ENCODE results near the gene CBFA2T3.

CBFA2T3 gene

DNA sequence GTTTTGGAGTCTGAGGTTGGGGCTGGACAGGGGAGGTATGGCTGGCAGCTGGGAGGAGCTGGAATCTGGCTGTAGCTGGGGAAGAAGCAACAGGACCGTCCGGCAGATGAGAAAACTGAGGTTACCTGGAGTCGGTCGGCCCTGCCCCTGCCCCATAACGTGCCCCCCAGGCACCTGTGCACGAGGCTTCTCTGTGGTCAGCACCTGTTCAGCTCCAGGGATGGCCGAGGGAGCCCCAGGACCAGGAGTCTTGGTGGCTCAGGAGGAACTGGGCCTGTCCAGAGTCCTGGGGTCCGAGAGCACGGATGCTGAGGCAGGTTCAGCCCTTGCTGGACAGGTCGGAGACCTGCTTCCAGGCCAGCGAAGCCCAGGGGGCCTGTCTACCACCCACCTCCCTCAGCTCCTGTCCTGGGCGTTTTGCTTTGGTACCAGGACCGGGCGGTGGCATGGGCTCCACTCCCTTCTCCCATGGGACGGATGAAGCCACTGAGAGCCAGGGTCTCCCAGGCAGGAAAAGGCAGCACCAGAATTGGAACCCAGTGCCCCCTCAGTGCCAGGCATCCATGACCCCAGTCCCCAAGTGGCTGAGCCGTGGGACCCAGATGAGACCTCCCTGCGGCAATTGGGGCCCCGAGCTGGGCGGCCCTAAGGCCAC, 17.1 kb upstream of the CBFA2T3 start:
- no peak for DNase-seq
- Mint-ChIP-seq H3K9me3 (peaks cover 7% of the 10 kb centered on the region), H3K4me1 (ENCODE audit: low read depth) (peaks cover 2% of the 10 kb centered on the region), H3K27ac (no peak overlapping the region), H3K27me3 (peaks cover 10% of the 10 kb centered on the region), H3K36me3 (ENCODE audit: low read depth) (no peaks in the 10 kb centered on the region), H3K4me3 (no peak overlapping the region)

DNA sequence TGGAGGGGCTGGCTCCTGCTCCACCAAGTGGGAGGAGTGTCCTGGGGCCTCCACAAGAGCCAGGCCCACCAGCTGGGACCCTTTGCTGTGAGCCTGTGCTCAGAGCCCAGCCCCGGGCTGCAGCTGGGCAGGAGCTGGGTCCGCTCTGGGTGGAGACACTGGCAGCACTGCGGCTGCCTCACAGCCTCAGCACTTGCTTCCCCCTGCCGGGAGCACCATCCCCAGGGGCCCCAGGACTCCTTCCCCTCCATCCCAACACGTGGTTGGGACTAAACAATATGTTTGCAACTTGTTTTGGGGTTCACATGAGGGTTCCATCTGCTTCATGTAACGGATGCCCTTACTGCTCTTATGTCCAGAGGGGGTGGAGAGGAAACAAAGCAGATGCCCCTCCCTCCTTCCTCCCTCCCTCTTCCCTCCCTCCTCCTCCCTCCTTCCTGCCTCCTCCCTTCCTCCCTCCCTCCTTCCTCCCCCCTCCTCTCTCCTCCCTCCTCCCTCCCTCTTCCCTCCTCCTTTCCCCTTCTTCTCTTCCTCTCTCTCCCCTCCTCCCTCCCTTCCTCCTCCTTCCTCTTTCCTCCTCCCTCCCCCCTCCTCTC, 16.3 kb upstream of the CBFA2T3 start:
- H3K4me3 Mint-ChIP-seq, result no peak overlapping the region
- peaks cover 7% of the 10 kb centered on the region for H3K9me3 Mint-ChIP-seq
- peaks cover 10% of the 10 kb centered on the region for H3K27me3 Mint-ChIP-seq
- H3K36me3 Mint-ChIP-seq (ENCODE audit: low read depth), result no peaks in the 10 kb centered on the region
- DNase-seq, result no peak
- no peak overlapping the region for H3K27ac Mint-ChIP-seq
- H3K4me1 Mint-ChIP-seq (ENCODE audit: low read depth), result no peaks in the 10 kb centered on the region

DNA sequence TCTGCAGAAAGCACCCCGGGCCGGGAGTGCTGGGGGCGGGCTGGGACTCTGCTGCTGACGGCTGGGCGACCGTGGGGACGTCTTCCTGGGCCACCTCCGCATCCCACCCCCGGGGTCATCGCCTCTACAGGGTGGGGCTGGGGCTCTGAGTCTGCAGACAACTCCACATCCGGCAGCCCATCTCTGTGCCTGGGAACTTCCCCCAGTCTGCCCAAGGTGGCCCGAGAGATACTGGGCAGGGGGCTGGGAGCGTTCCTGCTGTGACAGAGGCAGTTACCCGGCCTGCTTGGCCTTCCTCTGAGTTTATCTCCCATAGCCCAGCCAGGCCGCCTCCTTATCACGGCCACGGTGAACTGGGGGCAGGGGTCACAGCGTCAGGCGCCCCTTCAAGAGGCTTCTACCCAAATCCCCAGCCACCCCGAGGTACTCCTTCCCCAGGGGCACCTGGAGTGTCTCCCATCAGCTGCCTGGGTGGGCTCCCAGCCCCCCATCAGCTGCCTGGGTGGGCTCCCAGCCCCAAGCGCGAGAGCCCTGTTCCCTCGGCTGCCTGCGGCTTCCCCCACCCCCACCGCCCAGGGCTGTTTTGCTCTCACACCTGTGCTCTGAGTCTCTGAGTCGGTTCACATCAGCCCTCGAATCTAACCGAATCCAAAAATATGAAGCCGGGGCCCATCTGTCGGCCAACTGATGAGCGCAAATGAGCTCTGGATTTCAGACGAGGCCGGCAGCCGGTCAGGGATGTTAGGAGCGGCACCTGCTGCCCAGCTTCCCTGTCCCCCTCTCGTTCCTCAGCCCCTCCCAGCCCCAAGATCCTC, 15.6 kb upstream of the CBFA2T3 start:
- peaks cover 4% of the 10 kb centered on the region for H3K9me3 Mint-ChIP-seq
- peaks cover 10% of the 10 kb centered on the region for H3K27me3 Mint-ChIP-seq
- H3K27ac Mint-ChIP-seq, result no peak overlapping the region
- no peak for DNase-seq
- no peak overlapping the region for H3K4me3 Mint-ChIP-seq
- H3K36me3 Mint-ChIP-seq (ENCODE audit: low read depth), result no peaks in the 10 kb centered on the region
- no peaks in the 10 kb centered on the region for H3K4me1 Mint-ChIP-seq (ENCODE audit: low read depth)

DNA sequence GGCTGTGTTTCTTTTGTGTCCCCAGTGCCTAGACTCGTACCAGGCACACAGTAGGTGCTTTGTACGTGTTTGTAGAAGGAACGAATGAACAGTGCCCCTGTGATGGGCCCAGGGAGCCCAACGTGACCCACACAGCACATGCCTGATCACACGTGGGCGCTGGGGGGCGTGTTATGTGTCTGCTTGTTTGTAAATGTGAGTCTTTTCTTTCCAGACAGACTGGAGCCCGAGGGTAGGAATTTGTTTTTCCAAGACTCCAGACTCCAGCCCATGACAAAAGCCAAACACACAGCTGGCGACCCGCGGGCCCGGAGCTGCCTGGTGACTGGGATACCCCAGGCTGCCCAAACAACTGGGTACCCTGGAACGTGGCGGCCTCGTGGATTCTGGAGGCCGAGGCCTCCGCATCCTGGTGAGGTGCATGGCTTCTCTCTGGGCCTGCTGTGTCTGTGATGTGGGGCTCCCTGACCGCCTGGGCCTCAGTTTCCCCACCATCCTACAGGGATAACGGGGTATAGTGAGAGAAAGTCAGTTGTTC, 14.9 kb upstream of the CBFA2T3 start:
- no peaks in the 10 kb centered on the region for H3K9me3 Mint-ChIP-seq
- H3K4me3 Mint-ChIP-seq, result no peak overlapping the region
- H3K27me3 Mint-ChIP-seq, result peaks cover 13% of the 10 kb centered on the region
- no peak for DNase-seq
- H3K27ac Mint-ChIP-seq, result no peak overlapping the region
- no peaks in the 10 kb centered on the region for H3K36me3 Mint-ChIP-seq (ENCODE audit: low read depth)
- H3K4me1 Mint-ChIP-seq (ENCODE audit: low read depth), result no peaks in the 10 kb centered on the region

DNA sequence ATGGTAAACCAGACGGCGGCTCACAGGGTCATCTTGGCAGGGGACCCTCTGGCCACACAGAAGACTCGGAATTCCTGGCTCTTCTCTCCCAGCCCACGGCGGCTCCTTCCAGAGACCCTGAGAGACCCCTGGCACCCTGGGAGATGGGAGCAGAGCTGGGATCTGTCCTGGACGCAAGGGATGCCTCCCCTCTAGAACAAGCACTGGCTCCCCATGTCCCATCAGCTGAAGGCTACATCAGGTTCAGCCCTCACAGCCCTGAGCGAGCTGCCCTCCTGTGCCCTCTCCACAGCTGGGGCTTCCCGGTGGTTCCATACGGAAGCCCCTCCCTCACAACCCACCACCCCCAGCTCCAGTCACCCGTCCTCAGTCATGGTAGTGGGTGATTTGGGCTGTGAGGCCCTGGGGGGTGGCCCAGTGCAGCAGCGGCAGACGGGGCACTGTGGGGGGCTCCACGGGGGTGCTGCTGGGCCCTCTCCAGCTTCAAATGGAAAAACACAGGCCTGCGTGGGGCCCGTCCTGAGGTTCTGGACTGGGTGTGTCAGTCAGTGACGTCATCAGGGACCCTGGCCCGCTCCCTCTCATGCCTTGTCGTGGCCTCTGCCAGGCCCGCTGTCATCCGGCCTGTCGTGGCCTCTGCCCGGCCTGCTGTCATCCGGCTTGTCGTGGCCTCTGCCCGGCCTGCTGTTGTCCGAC, 13.0 kb upstream of the CBFA2T3 start:
- no peaks in the 10 kb centered on the region for H3K4me1 Mint-ChIP-seq (ENCODE audit: low read depth)
- no peak overlapping the region for H3K27ac Mint-ChIP-seq
- H3K36me3 Mint-ChIP-seq (ENCODE audit: low read depth), result no peaks in the 10 kb centered on the region
- DNase-seq, result no peak
- peaks cover 9% of the 10 kb centered on the region for H3K27me3 Mint-ChIP-seq
- H3K9me3 Mint-ChIP-seq, result no peaks in the 10 kb centered on the region
- H3K4me3 Mint-ChIP-seq, result no peak overlapping the region

DNA sequence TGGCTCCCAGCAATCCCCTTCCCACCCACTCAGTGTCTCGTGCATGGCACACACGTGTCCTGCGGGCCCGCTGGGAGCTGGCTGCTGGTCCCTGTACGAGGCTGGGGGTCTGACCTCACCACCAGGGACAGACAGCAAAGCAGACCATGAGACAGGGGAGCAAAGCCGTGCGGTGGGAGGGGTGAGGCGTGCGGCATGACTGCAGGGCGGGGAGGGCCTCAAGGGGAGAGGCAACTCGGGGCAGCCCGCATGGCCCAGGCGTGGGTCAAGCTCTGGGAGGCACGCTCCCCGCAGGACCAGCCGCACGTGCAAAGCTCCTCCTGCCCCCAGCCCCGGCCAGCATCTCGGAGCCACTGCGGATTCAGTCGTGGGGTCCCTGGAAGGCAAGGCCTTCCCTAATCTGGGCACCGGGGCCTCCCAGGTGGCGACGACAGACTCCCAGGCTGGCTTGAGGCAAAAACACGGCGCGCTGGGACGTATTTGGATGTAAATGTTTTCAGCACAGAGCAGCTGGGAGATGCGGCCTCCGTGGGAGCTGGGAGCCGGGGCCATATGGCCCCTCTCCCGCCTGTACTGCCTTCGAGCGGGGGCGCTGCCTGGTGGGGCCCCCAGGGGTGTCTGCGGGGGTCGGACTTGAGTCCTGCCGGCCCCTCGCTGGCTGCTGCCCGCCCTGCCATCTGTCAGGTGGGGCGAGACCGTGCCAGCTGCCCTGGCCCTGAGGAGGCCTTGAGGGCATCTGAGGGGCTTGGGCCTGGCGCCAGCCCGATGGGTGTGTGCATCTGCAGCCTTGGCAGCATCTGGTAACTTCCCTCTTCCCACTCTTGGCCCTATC, 12.2 kb upstream of the CBFA2T3 start:
- no peaks in the 10 kb centered on the region for H3K9me3 Mint-ChIP-seq
- no peak for DNase-seq
- H3K4me1 Mint-ChIP-seq (ENCODE audit: low read depth), result no peaks in the 10 kb centered on the region
- peaks cover 3% of the 10 kb centered on the region for H3K27me3 Mint-ChIP-seq
- H3K4me3 Mint-ChIP-seq, result no peak overlapping the region
- H3K36me3 Mint-ChIP-seq (ENCODE audit: low read depth), result no peaks in the 10 kb centered on the region
- H3K27ac Mint-ChIP-seq, result no peak overlapping the region

DNA sequence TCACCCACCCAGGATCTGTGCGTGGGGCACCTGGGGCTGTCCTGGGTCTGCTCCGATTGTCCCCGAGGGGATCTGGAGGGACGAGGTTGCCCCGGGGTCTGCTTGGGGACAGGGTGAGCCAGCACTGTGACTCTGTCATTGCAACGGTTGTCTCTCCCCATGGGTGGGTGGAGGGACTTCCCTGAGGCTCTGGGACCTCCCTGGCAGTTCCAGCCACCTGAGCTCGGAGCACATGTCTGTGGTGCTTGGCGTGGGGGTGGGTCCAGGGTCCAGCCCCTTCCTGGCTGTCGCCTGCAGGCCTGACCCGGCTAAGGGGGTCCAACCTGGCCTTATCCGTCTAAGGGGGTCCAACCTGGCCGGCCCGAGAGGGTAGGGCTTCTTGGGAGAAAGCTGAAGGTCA, 8.5 kb upstream of the CBFA2T3 start:
- H3K4me1 Mint-ChIP-seq (ENCODE audit: low read depth), result no peaks in the 10 kb centered on the region
- peaks cover 7% of the 10 kb centered on the region for H3K27me3 Mint-ChIP-seq
- no peak overlapping the region for H3K4me3 Mint-ChIP-seq
- no peak for DNase-seq
- no peaks in the 10 kb centered on the region for H3K9me3 Mint-ChIP-seq
- no peaks in the 10 kb centered on the region for H3K36me3 Mint-ChIP-seq (ENCODE audit: low read depth)
- no peak overlapping the region for H3K27ac Mint-ChIP-seq

DNA sequence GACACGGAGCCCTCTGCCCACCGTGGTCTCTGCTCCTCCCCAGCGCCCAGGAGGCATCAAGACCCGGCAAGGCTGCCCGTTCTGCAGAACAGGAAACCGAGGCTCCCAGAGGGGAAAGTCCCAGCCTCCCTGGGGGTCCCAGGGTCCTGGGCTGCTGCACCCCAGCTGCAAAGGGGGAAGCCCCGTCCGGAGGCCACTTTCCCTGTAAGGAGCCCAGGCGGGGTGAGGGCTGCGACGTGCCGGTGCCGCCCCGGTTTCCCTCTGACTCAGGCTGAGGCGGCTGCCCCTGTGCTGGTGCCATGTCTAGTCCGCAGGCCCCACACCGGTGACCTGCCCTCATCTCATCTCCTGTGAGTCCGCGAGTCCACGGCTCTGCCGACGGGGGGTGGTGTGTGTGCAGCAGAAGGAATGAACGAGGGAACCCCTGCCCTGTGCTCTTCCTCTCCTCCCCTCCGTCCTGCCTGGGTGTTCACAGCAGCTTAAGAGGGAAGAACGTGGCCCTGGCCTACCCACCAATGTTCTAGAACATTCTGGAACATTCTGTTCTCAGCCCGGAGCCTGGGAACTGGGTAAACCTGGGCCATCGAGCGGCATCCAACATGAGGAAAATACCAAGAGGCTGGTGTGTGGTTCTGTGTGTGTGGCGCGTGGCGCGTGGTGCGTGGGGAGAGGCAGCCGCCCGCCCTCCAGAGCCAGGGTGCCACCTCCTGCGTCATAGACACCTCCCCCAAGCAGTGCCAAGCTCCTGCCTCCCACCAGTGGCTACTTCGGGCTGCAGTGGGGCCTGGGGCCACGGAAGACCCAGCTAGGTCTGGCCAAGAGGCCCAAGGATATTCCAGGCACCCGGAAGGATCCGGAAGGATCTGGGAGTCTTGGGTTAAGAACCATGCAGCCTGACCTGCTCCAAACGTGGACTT, 7.0 kb upstream of the CBFA2T3 start:
- no peak overlapping the region for H3K27ac Mint-ChIP-seq

DNA sequence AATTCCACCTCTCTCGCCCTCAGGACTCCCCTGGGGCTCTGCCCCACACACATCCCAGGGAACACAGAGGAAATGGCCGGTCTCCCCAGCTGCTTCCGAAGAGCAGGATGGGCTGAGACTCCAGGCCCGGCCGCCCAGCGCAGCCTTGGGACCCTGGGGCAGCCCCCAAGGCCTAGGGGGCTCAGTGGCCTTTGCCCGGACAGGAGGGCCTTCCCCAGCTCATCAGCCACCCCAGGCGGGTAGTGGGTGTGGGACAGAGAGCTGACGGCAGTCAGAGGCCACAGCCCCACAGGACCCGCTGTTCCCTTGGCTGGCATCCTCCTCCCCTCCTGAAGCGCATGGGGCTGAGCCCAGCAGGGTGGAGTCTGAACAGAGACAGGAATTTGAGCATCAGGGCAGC, 6.2 kb upstream of the CBFA2T3 start:
- Mint-ChIP-seq H3K4me3 (no peak overlapping the region), H3K27ac (no peak overlapping the region), H3K4me1 (ENCODE audit: low read depth) (no peaks in the 10 kb centered on the region), H3K36me3 (ENCODE audit: low read depth) (no peaks in the 10 kb centered on the region), H3K27me3 (peaks cover 10% of the 10 kb centered on the region), H3K9me3 (no peaks in the 10 kb centered on the region)
- DNase-seq, result no peak

More for the DNA sequence above, 7.0 kb upstream of the CBFA2T3 start:
- H3K4me3 Mint-ChIP-seq, result no peak overlapping the region
- no peaks in the 10 kb centered on the region for H3K9me3 Mint-ChIP-seq
- H3K27me3 Mint-ChIP-seq, result peaks cover 7% of the 10 kb centered on the region
- no peaks in the 10 kb centered on the region for H3K4me1 Mint-ChIP-seq (ENCODE audit: low read depth)
- no peak for DNase-seq
- no peaks in the 10 kb centered on the region for H3K36me3 Mint-ChIP-seq (ENCODE audit: low read depth)

DNA sequence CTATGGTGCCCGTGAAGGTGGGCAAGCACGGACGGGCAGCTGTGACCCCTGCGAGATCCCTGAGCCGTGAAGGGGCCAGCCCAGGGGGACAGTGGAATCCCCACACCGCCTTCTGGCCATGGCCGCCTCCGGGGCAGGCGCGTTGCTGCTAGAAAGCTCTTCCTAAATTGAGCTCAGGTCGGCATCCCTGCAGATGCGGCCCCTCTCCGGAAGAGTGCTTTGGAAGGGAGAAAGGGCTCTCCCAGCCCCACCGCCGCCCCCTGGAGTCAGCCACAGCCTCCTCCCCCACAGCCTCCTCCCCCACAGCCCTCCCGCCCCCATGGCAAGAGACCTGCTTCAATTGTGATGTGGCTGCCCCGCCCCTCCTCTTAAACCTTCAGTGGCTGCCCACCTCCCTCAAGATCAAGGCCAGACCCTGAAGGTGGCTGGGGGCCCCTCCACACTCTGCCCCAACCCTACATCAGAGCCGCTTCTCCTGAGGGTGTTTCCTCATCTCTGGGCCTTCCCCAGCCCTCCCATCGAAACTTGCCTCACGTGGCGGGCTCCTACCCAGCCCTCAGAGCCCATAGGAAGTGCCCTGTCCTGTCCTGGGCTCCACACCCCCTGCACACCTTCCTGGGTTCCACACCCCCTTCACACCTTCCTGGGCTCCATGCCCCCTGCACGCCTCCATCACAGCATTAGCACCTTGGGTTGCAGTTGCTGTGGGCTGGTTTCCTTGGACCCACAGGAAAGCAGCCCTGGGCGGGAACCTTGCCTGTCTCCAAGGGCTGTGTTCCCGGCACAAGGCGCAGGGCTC, 5.5 kb upstream of the CBFA2T3 start:
- no peaks in the 10 kb centered on the region for H3K4me1 Mint-ChIP-seq (ENCODE audit: low read depth)
- H3K27me3 Mint-ChIP-seq, result peaks cover 15% of the 10 kb centered on the region
- no peaks in the 10 kb centered on the region for H3K36me3 Mint-ChIP-seq (ENCODE audit: low read depth)
- DNase-seq, result no peak
- no peak overlapping the region for H3K27ac Mint-ChIP-seq
- no peak overlapping the region for H3K4me3 Mint-ChIP-seq
- H3K9me3 Mint-ChIP-seq, result no peaks in the 10 kb centered on the region

DNA sequence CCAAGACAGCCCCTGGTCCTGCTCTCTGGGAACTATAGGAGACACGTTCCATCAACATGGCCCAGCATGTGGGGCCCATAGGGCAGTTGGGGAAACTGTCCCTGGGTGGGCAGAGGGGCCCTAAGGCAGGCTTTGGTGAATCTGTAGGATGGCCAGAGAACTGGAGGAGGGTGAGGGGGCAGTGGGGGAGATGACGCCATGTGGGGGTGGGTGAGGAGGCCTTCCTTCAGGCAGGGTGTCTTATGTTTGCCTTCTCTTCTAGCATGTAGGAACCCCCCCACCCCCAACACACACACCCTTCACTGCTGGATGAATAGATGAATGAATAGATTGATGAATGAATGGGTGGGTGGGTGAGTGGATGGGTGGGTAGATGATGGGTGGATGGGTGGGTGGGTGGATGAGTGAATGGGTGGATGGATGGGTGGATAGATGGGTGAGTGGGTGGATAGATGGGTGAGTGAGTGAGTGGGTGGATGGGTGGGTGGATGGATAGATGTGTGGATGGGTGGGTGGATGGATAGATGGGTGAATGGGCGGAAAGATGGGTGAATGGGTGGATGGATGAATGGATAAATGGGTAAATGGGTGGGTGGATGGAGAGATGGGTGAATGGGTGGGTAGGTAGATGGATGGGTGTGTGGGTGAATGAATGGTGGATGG, 2.5 kb upstream of the CBFA2T3 start:
- Mint-ChIP-seq H3K4me1 (ENCODE audit: low read depth) (no peaks in the 10 kb centered on the region), H3K27ac (no peak overlapping the region), H3K4me3 (no peak overlapping the region), H3K27me3 (peaks cover 38% of the 10 kb centered on the region), H3K9me3 (no peaks in the 10 kb centered on the region), H3K36me3 (ENCODE audit: low read depth) (no peaks in the 10 kb centered on the region)
- no peak for DNase-seq

DNA sequence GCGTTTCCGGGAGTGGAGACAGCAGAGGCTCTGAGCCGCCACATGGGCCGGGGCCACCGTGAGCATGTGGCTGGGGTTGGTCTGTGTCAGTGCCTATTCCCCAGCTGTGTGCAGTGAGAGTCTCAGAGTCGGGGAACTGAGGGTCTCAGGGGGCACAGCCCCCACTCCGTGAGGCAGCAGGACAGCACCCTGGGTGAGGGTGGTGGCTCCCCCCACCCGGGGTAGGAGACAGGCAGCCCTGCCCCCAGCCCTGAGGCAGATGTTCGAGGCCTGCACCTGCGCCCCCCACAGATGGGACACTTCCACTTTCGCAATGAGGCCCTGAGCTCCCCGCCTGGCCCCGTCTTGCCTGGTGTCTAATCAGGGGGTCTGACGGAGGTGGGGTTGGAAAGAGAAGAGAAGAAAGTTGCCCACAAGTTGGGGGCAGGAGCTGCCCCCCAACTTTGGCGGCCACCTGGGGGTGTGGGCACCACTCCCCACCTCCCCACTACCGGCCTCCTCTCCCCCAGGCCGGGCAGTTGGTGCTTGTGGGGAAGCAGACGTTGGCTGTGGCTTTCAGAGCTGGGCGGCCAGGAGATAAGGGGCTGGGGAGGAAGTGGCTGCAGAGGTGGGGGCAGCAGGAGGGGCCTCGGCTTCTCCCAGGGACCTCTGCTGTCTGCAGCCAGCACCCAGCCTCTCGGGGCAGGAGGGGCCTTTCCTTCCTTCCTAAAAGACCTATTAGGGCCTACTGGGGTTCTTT, 1.8 kb upstream of the CBFA2T3 start:
- H3K27me3 Mint-ChIP-seq, result peaks cover 45% of the 10 kb centered on the region
- no peak overlapping the region for H3K4me3 Mint-ChIP-seq
- no peak for DNase-seq
- H3K27ac Mint-ChIP-seq, result no peak overlapping the region
- no peaks in the 10 kb centered on the region for H3K4me1 Mint-ChIP-seq (ENCODE audit: low read depth)
- H3K36me3 Mint-ChIP-seq (ENCODE audit: low read depth), result no peaks in the 10 kb centered on the region
- H3K9me3 Mint-ChIP-seq, result no peaks in the 10 kb centered on the region
